Panc1 (cell line): ENCODE data around the gene HNRNPA1L2. TPM values are rescaled to one million over a fixed set of nuclear protein-coding genes. Genes with fewer than 3 reads are reported as not detected.

Source experiments
- ATAC-seq: fragments of 200-7000 bp; cut with Tn5 transposase; 2 replicates; pipeline ENCODE4 v1.9.1; 2020; ENCODE audit warnings: mild to moderate bottlenecking, moderate library complexity
- BruUV-seq: library from RNA; stranded (reverse); fragments of 400-500 nt; replicated peaks from 2 replicates; lab custom pipeline; 2021; lab: Mats Ljungman, UMichigan
- CTCF ChIA-PET: fragments of 300-600 bp; sonication (Branson Sonifier 250); formaldehyde crosslinking; loops from one replicate; lab custom pipeline; 2022; ENCODE audit warnings: antibody characterized with exemption; lab: Charles Lee
- POLR2A ChIA-PET: fragments of 300-600 bp; sonication (Branson Sonifier 250); formaldehyde crosslinking; loops from one replicate; lab custom pipeline; 2022; ENCODE audit warnings: antibody characterized with exemption; lab: Charles Lee
- DNase-seq: peaks from one replicate; pipeline ENCODE4 v3.0.0-alpha.2; 2010; ENCODE audit warnings: low read depth, low spot score
- H3K27ac ChIP-seq: 2 replicates; pipeline ENCODE4 v1.5.1; 2011; ENCODE audit warnings: mild to moderate bottlenecking, low read length, inconsistent platforms
- H3K27me3 ChIP-seq: fragments of 200-500 bp; sonication (Bioruptor generic); 2 replicates; pipeline ENCODE4 v1.6.0; 2014; ENCODE audit warnings: low read length, inconsistent platforms; ENCODE audit not compliant: control insufficient read depth, insufficient read depth
- H3K36me3 ChIP-seq: fragments of 200-500 bp; sonication (Bioruptor generic); 2 replicates; pipeline ENCODE4 v1.5.1; 2014; ENCODE audit warnings: inconsistent platforms, mild to moderate bottlenecking, low read length, moderate library complexity; ENCODE audit not compliant: control insufficient read depth, insufficient read depth
- H3K4me1 ChIP-seq: 2 replicates; pipeline ENCODE4 v1.5.1; 2011; ENCODE audit warnings: inconsistent platforms, mild to moderate bottlenecking, low read length, moderate library complexity; ENCODE audit not compliant: control insufficient read depth, insufficient read depth
- H3K4me3 ChIP-seq, 2 experiments: 2 replicates each; pipeline ENCODE4 v1.5.1; 2011 to 2012; ENCODE audit warnings: low read depth in 2 of 2, low read length in 2 of 2, mild to moderate bottlenecking in 2 of 2, inconsistent platforms in 1 of 2, moderate library complexity in 1 of 2
- H3K9me3 ChIP-seq: fragments of 200-500 bp; sonication (Bioruptor generic); 2 replicates; pipeline ENCODE4 v1.5.1; 2014; ENCODE audit warnings: low read depth, mild to moderate bottlenecking, inconsistent platforms, low read length, moderate library complexity; ENCODE audit not compliant: control insufficient read depth, insufficient read depth
- POLR2AphosphoS5 ChIP-seq: IDR thresholded peaks from 2 replicates; pipeline ENCODE4 v1.6.1; 2012; ENCODE audit warnings: mild to moderate bottlenecking, low read depth, low read length, moderate library complexity
- REST ChIP-seq, 2 experiments: IDR thresholded peaks; 2 replicates each; pipeline ENCODE4 v1.6.1; 2011 to 2012; ENCODE audit warnings: low read depth in 2 of 2, control low read depth in 1 of 2, low read length in 1 of 2, mild to moderate bottlenecking in 1 of 2, moderate library complexity in 1 of 2; ENCODE audit not compliant: insufficient read depth in 1 of 2
- SIN3A ChIP-seq: IDR thresholded peaks from 2 replicates; pipeline ENCODE4 v1.6.1; 2012; ENCODE audit warnings: low read depth, mild to moderate bottlenecking, low read length, moderate library complexity, borderline replicate concordance; ENCODE audit not compliant: insufficient read depth
- TCF7L2 ChIP-seq: IDR thresholded peaks from 2 replicates; pipeline ENCODE4 v1.6.1; 2011; ENCODE audit warnings: mild to moderate bottlenecking, low read depth, low read length, inconsistent platforms
- in situ Hi-C: cut with HindIII; loops from 2 replicates; pipeline ENCODE4 v1.10.0; 2016; ENCODE audit warnings: low sequenced_read_pairs, low pct_unique_long_range_greater_than_20kb
- intact Hi-C: fragments of 100-400 bp; cut with micrococcal nuclease; formaldehyde crosslinking; loops from one replicate; pipeline ENCODE4 v1.10.0; 2022; ENCODE audit not compliant: unreplicated experiment
- total RNA-seq: library from RNA; stranded (reverse); gene quantifications from one replicate; pipeline ENCODE4 v1.2.1, GENCODE V29; 2021; ENCODE audit not compliant: unreplicated experiment
- TF ChIP-seq, protein P1 (sequence below): fragments of 450-650 bp; IDR thresholded peaks from 2 replicates; pipeline ENCODE4 v1.5.1; 2017; ENCODE audit warnings: mild to moderate bottlenecking

The HNRNPA1L2 gene
- total RNA-seq, 1 experiment from 2014 or later, result 3.2 TPM

DNA sequence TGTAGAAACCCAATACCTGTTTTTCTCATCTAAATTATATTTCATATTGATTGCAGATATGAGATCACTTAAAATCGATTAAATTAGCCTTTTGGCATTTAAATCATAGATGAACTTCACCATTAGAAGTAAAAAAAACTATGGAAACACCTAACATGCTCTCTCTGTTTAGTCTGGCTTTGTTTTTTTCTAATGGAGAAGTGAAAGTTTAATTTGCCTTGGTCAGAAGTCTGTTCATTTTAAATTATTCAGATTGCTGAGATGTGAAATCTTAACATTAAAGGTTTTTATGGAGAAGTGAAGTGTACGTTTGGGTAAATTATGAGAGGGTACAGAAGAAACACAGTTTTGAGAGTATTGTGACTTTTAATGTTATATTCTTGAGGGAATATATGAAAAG lies 17.1 kb downstream of the HNRNPA1L2 start:
- POLR2A ChIA-PET, result no interaction called here
- CTCF ChIA-PET, result no interaction called here
- TF ChIP-seq POLR2AphosphoS5 (no peak), SIN3A (no peak), REST (IDR thresholded peaks at IDR 0.05; ENCODE audit: insufficient read depth in 1 of 2, low read depth in 2 of 2, low read length in 1 of 2) (no peak), TCF7L2 (no peak)
- TF ChIP-seq, protein P1, sequence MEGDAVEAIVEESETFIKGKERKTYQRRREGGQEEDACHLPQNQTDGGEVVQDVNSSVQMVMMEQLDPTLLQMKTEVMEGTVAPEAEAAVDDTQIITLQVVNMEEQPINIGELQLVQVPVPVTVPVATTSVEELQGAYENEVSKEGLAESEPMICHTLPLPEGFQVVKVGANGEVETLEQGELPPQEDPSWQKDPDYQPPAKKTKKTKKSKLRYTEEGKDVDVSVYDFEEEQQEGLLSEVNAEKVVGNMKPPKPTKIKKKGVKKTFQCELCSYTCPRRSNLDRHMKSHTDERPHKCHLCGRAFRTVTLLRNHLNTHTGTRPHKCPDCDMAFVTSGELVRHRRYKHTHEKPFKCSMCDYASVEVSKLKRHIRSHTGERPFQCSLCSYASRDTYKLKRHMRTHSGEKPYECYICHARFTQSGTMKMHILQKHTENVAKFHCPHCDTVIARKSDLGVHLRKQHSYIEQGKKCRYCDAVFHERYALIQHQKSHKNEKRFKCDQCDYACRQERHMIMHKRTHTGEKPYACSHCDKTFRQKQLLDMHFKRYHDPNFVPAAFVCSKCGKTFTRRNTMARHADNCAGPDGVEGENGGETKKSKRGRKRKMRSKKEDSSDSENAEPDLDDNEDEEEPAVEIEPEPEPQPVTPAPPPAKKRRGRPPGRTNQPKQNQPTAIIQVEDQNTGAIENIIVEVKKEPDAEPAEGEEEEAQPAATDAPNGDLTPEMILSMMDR, result no peak
- BruUV-seq, result no TSS peak
- intact Hi-C loops, result no loop called here
- peaks cover 2% of the 10 kb centered on the region; the same call in 1 of the 2 replicates for H3K4me1 ChIP-seq
- H3K4me3 ChIP-seq, result no peak overlapping the region
- no peaks in the 10 kb centered on the region for H3K9me3 ChIP-seq
- no peak for ATAC-seq
- DNase-seq, result no peak
- in situ Hi-C loops, result no loop called here
- no peaks in the 10 kb centered on the region for H3K27me3 ChIP-seq
- H3K27ac ChIP-seq, result no peak overlapping the region
- peaks cover 32% of the 10 kb centered on the region for H3K36me3 ChIP-seq

- H3K4me1 ChIP-seq, result no peaks in the 10 kb centered on the region
- CTCF ChIA-PET, result interaction anchor here (0.6 to 1.6 kb wide), 2 partner anchors 14 to 304 kb away, joined by 4 to 15 read pairs; no protein-coding TSS in a partner anchor
- no peak overlapping the region for H3K4me3 ChIP-seq
- POLR2A ChIA-PET, result interaction anchor here (0.6 kb wide), 1 partner anchor 197 kb away, joined by 6 read pairs; no protein-coding TSS in a partner anchor
- DNase-seq, result no peak
- no peaks in the 10 kb centered on the region for H3K27me3 ChIP-seq
- no peak for ATAC-seq
- in situ Hi-C loops (no loop called here), intact Hi-C loops (no loop called here)
- TF ChIP-seq, protein P1, result no peak
- TF ChIP-seq TCF7L2 (no peak), POLR2AphosphoS5 (no peak), REST (IDR thresholded peaks at IDR 0.05; ENCODE audit: insufficient read depth in 1 of 2, low read depth in 2 of 2, low read length in 1 of 2) (no peak), SIN3A (no peak)
- H3K9me3 ChIP-seq, result no peaks in the 10 kb centered on the region
- BruUV-seq, result no TSS peak
- H3K36me3 ChIP-seq, result peaks cover 29% of the 10 kb centered on the region
- no peak overlapping the region for H3K27ac ChIP-seq
Observed at GRCh38 chr13:52664272-52664671, 22.0 kb downstream of the HNRNPA1L2 start.
